ENCODE data around the gene GGPS1. TPM values are rescaled to one million over a fixed set of nuclear protein-coding genes. Genes with fewer than 3 reads are reported as not detected.
"Not testable (repeated sequence)": the region's sequence is repeated elsewhere in the genome, so short reads cannot be mapped to it uniquely, and the experiment has no call there.

Gene GGPS1
- polyA plus RNA-seq, 1 donor from 2014 or later, result 71.9 TPM

- not testable (repeated sequence) for H4K20me1 ChIP-seq (ENCODE audit: insufficient read depth); H3K27ac ChIP-seq (ENCODE audit: low read length); H2AFZ ChIP-seq (ENCODE audit: low read depth, low read length); H3K9me2 ChIP-seq (ENCODE audit: insufficient read depth, low read length); H3F3A ChIP-seq (ENCODE audit: insufficient read depth, low read length, poor library complexity, severe bottlenecking); H3K9me3 ChIP-seq (ENCODE audit: low read length); H3K4me2 ChIP-seq (ENCODE audit: low read length); H3K9ac ChIP-seq (ENCODE audit: low read length); H3K36me3 ChIP-seq (ENCODE audit: insufficient read depth, low read length); H3K4me3 ChIP-seq (ENCODE audit: low read length); H3K27me3 ChIP-seq (ENCODE audit: insufficient read depth, low read depth, low read length)
- H3K79me2 ChIP-seq (replicated peaks; ENCODE audit: insufficient read depth, low read length), result peaks cover 94% of the 10 kb centered on the region
These were observed 44.7 kb upstream of the GGPS1 start for GRCh38 chr1:235283636-235284035.

- Histone ChIP-seq H3K36me3 (ENCODE audit: insufficient read depth, low read length) (no peaks in the 10 kb centered on the region), H3K79me2 (replicated peaks; ENCODE audit: insufficient read depth, low read length) (peaks cover 94% of the 10 kb centered on the region), H3K4me3 (ENCODE audit: low read length) (no peak overlapping the region), H3K9me2 (ENCODE audit: insufficient read depth, low read length) (no peaks in the 10 kb centered on the region), H4K20me1 (ENCODE audit: insufficient read depth) (peaks cover 11% of the 10 kb centered on the region), H3K9ac (ENCODE audit: low read length) (no peak overlapping the region), H3K27ac (ENCODE audit: low read length) (no peak overlapping the region), H3K9me3 (ENCODE audit: low read length) (no peaks in the 10 kb centered on the region), H3K4me2 (ENCODE audit: low read length) (no peak overlapping the region), H2AFZ (ENCODE audit: low read depth, low read length) (no peak overlapping the region), H3F3A (ENCODE audit: insufficient read depth, low read length, poor library complexity, severe bottlenecking) (no peaks in the 10 kb centered on the region), H3K27me3 (ENCODE audit: insufficient read depth, low read depth, low read length) (no peaks in the 10 kb centered on the region)
- TF ChIP-seq RAD21 (conservative IDR thresholded peaks at IDR 0.05) (no peak), POLR2AphosphoS5 (IDR thresholded peaks at IDR 0.05) (no peak), MXI1 (conservative IDR thresholded peaks at IDR 0.05; ENCODE audit: poor library complexity, severe bottlenecking) (no peak), EZH2 (IDR thresholded peaks at IDR 0.05; ENCODE audit: borderline replicate concordance, insufficient read depth, low read length, poor library complexity, severe bottlenecking) (no peak), EP300 (conservative IDR thresholded peaks at IDR 0.05; ENCODE audit: poor library complexity, severe bottlenecking) (no peak), SMC3 (conservative IDR thresholded peaks at IDR 0.05; ENCODE audit: poor library complexity) (no peak), TAF1 (IDR thresholded peaks at IDR 0.05; ENCODE audit: low read depth) (no peak), REST (IDR thresholded peaks at IDR 0.05; ENCODE audit: borderline replicate concordance) (no peak), CTCF (IDR thresholded peaks at IDR 0.05; ENCODE audit: poor library complexity, severe bottlenecking) (no peak)
These were observed 44.1 kb upstream of the GGPS1 start for GRCh38 chr1:235284231-235284769.

- no peak overlapping the region for H3K27ac ChIP-seq (ENCODE audit: low read length)
These were observed 41.7 kb upstream of the GGPS1 start for GRCh38 chr1:235286667-235287066.

More at GRCh38 chr1:235286667-235287066, 41.7 kb upstream of the GGPS1 start:
- H3K9ac ChIP-seq (ENCODE audit: low read length), result no peak overlapping the region
- H3K27me3 ChIP-seq (ENCODE audit: insufficient read depth, low read depth, low read length), result no peaks in the 10 kb centered on the region
- H3K79me2 ChIP-seq (replicated peaks; ENCODE audit: insufficient read depth, low read length), result peaks cover 95% of the 10 kb centered on the region
- peaks cover 6% of the 10 kb centered on the region for H4K20me1 ChIP-seq (ENCODE audit: insufficient read depth)
- TF ChIP-seq EP300 (conservative IDR thresholded peaks at IDR 0.05; ENCODE audit: poor library complexity, severe bottlenecking), result no peak
- no peak for TF ChIP-seq TAF1 (IDR thresholded peaks at IDR 0.05; ENCODE audit: low read depth)
- no peaks in the 10 kb centered on the region for H3K9me2 ChIP-seq (ENCODE audit: insufficient read depth, low read length)
- H3K9me3 ChIP-seq (ENCODE audit: low read length), result no peaks in the 10 kb centered on the region
- no peaks in the 10 kb centered on the region for H3K36me3 ChIP-seq (ENCODE audit: insufficient read depth, low read length)
- H2AFZ ChIP-seq (ENCODE audit: low read depth, low read length), result no peak overlapping the region
- H3F3A ChIP-seq (ENCODE audit: insufficient read depth, low read length, poor library complexity, severe bottlenecking), result no peaks in the 10 kb centered on the region
- H3K4me2 ChIP-seq (ENCODE audit: low read length), result no peak overlapping the region
- no peak overlapping the region for H3K4me3 ChIP-seq (ENCODE audit: low read length)
